Measurements from ENCODE around the gene SFSWAP. TPM values are rescaled to one million over a fixed set of nuclear protein-coding genes. Genes with fewer than 3 reads are reported as not detected.
"Not testable (repeated sequence)": the region's sequence is repeated elsewhere in the genome, so short reads cannot be mapped to it uniquely, and the experiment has no call there.

Gene SFSWAP
- total RNA-seq, 1 experiment from 2014 or later: 37.4 TPM

DNA sequence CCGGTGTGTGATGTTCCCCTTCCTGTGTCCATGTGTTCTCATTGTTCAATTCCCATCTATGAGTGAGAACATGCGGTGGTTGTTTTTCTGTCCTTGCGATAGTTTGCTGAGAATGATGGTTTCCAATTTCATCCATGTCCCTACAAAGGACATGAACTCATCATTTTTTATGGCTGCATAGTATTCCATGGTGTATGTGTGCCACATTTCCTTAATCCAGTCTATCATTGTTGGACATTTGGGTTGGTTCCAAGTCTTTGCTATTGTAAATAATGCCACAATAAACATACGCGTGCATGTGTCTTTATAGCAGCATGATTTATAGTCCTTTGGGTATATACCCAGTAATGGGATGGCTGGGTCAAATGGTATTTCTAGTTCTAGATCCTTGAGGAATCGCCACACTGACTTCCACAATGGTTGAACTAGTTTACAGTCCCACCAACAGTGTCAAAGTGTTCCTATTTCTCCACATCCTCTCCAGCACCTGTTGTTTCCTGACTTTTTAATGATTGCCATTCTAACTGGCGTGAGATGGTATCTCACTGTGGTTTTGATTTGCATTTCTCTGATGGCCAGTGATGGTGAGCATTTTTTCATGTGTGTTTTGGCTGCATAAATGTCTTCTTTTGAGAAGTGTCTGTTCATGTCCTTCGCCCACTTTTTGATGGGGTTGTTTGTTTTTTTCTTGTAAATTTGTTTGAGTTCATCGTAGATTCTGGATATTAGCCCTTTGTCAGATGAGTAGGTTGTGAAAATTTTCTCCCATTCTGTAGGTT lies 98.8 kb downstream of the SFSWAP start:
- not testable (repeated sequence) for DNase-seq (ENCODE audit: low spot score)

- DNase-seq (ENCODE audit: low spot score): no peak
Observed at GRCh38 chr12:131810726-131811125, 99.8 kb downstream of the SFSWAP start.

GRCh38 chr12:131815131-131815530 lies 104.2 kb downstream of the SFSWAP start:
- DNase-seq (ENCODE audit: low spot score): no peak

DNA sequence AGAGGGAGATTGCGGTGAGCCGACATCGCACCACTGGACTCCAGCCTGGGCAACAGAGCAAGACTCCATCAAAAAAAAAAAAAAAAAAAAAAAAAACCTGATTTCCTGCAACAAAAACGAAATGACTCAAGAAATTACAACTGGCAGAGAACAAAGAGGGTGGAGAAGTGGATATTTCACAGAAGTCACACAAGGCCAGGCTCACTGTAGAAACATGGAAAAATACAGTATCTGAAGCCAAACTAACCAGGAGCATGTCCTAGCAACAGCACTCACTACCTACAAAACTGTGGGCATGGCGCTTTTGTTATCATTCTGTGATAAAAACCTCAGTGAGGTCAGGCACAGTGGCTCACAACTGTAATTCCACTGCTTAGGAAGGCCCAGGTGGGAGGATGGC lies 105.6 kb downstream of the SFSWAP start:
- DNase-seq (ENCODE audit: low spot score): no peak

DNA sequence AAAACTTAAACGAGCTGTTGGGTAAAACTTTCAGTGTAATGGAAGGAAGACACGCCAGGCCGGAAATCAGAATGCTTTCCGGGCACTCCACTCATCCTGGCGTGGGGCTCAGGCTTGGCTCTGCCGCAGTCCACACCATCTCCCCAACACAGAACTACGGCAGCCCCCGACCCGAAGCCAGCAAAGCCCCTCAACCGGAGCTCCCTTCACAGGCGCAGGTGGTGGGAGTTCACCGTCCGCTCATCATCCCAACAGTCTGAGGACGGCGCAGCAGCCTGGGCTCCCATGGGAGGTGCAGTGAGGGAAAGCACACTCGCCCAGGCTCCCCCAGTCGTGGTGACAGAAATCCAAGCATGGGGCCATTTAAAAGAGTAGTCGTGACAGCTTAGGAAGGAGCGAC lies 106.4 kb downstream of the SFSWAP start:
- DNase-seq (ENCODE audit: low spot score): no peak

DNA sequence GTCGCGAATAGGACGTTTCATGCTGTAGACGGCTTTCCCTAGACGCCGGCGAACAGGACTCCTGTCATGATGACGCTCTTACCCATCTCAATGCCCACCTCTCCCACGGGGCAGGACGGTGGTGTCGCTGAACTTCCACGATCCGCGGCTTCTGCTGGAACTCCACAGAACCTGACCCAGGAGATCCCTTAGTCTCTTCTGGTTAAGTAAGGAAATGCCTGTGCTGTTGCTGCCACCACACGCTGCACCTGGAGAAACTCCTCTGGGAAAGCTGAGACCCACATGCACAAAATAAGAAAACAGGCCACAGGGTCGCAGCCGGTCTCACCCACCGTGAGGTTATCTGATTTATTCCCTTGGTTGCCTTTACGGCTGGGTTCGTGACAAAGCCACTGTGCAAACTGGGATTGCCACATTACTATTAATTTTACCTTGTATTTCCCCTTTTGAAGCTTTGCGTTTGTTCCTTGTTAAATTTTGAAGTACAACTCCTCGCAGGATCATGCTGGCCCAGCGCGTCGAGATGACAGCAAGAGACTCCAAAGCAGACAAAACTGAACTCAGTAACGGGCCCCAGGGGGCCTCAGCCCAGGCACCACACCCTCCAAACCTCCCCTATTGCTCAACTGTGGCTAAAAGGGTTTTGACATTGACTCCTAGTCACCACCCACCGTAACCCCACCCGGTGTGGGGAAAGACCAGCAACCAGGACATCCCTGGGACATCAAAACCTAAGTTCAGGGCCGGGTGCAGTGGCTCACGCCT lies 108.1 kb downstream of the SFSWAP start:
- DNase-seq (ENCODE audit: low spot score): no peak

DNA sequence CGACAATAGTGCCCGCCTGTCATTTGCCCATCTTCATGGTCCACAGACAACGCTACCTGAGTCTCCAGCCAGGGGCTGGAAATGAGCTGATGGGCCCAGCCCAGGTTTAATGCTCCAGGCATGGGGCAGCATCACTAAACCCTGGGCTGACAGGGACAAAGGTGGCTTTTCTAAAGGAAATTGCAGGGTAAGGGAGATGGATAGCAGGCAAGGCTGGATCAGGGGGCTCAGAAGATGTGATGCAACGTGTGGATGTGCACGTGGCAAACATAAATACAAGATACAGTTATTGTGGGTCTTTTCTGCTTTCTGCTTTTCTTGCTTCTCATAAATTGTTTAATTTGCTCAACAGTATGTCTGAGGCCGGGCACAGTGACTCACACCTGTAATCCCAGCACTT lies 113.6 kb downstream of the SFSWAP start:
- DNase-seq (ENCODE audit: low spot score): no peak

GRCh38 chr12:131825146-131825892 lies 114.4 kb downstream of the SFSWAP start:
- no peak for DNase-seq (ENCODE audit: low spot score)

- no peak for DNase-seq (ENCODE audit: low spot score)
Observed at GRCh38 chr12:131826097-131826928, 115.4 kb downstream of the SFSWAP start.

DNA sequence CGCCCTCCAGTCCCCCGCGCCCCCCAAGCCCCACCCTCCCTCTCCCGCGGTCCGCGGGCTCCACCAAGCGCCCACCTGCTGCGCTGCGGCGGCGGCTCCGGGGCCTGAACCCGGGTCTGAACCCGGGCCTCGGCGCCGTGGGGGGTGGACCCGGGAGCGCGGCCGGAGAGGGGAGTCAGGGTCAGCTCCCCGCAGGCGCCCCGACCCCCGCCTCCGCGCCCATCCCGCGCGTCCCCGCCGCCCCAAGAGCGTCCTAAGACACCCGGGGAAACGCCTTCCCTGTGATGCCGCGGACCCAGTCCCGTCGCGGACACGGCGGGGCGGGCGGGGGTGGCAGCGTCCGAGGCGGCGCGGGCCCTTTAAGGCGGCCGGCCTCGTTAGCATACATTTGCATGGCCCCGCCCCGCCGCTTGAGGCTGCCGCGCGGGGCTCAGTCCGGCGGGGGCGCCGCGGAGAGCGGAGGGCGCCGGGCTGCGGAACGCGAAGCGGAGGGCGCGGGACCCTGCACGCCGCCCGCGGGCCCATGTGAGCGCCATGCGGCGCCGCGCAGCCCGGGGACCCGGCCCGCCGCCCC lies 117.2 kb downstream of the SFSWAP start, which contains the start of gene MMP17:
Gene MMP17, plus strand, starts transcription at position 433 of the 574 bp plus-strand sequence. Its CDS starts 102 bp downstream, at position 535.
- no peak for DNase-seq (ENCODE audit: low spot score)

DNA sequence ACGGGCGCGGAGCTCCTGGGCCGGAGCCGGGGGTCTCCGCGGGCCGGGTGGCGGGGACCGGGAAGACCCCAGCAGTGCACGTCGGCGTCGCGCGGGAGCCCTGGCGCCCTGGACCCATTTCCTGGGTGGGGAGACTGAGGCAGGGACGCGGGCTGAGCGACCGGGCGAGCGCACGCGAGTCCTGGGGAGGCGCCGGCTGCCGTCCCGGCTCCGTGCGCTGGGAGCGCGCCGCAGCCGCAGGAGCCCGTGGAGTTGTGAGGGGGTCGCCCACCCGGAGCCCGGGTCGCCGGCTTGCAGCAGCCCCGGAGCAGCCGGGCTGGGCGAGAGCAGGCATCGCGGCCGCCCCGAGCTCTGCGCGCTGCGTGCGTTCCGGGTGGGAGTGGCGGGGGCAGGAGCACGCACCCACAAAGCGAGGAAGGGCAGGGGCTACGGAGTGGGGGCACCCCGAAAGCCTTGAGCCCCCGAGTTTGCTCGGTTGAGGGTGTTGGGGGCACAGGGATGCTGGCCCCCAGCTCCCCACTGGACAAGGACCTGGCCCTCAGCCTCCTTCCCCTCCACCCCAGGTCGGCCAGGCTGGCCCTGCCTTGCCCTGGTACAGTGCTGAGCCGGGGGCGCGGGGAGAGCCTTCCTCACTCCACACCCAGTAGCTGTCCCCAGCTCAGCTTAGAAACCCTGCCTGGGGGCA lies 117.9 kb downstream of the SFSWAP start:
- DNase-seq (ENCODE audit: low spot score): no peak

- no peak for DNase-seq (ENCODE audit: low spot score)
Observed at GRCh38 chr12:131829356-131829747, 118.5 kb downstream of the SFSWAP start.

GRCh38 chr12:131829791-131830334 lies 119.0 kb downstream of the SFSWAP start:
- no peak for DNase-seq (ENCODE audit: low spot score)

GRCh38 chr12:131830335-131830913 lies 119.5 kb downstream of the SFSWAP start:
- DNase-seq (ENCODE audit: low spot score): peak; percentile 60

GRCh38 chr12:131830914-131831571 lies 120.2 kb downstream of the SFSWAP start:
- no peak for DNase-seq (ENCODE audit: low spot score)

DNA sequence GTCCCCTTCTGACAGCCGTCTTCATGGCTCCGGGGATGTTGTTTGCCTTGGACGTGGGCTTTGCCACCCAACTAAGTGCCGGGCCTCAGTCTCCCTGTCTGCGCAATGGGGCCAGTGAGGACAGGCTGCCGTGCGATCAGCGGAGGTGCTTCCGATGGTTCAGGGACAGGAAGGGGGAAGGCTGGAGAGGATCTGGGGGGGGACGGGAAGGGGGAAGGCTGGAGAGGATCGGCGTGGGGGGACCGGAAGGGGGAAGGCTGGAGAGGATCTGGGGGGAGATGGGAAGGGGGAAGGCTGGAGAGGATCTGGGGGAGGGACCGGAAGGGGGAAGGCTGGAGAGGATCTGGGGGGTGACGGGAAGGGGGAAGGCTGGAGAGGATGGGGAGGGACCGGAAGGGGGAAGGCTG lies 120.7 kb downstream of the SFSWAP start:
- no peak for DNase-seq (ENCODE audit: low spot score)

GRCh38 chr12:131832321-131833231 lies 121.7 kb downstream of the SFSWAP start:
- DNase-seq (ENCODE audit: low spot score): peak; percentile 39

All from HT-29 (cell line).